ENCODE results near the gene KLF2.

The KLF2 gene

DNA sequence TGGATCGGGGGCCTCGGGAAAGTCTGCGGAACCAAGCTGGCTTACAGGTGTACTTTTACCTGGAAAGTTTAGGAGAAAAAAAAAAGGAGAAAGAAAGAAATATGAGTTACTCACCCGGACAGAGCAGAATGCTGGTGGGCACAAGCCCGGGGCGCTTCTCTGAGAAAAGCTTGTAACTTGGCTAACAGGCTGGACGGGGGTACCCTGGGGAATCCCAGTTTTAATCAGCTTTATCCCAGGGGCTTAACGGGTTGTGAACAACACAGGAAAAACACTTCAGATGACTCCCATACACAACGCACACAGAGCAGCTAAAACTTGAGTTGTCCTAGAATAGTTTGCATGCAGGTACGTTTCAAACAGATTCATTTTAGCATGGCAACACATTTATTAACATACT lies 37.3 kb downstream of the KLF2 start:
- no peak for TF ChIP-seq CTCF (conservative IDR thresholded peaks at IDR 0.05)
- H3K27ac ChIP-seq: no peak overlapping the region

DNA sequence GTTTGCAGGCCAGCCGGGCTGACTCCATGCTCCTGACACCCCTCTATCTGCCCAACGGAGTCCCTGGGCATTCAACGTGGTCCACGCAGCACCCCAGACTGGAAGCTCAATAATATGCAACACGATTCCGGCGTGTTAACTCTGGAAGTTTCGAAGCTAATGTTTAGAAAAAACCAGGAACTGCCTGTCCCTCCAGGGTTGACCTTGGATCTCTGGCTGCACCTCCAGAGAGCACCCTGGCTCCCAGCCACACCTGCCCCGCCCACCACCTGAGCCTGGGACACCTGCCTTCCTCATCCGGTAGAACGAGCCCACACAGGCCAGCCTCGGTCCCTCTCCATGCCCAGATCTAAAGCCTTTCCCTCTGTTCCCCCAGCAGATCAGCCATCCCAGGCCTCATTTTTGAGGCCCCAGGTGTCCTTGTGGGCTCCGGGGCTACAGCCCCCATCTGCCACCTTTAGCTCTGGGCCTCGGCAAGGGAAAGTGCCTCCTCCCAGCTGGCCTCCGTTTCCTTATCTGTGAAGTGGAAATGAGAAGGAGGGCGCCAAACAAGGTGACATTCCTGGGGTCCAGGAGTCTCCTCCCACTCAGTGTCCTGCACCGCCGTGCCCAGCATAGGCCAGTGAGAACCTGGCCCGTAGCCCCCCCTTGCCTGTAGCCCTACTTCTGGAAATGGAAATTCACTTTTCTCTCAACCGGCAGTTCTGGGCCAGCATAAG lies 38.7 kb downstream of the KLF2 start:
- H3K27ac ChIP-seq: peak overlapping the region; percentile 65
- no peak for TF ChIP-seq CTCF (conservative IDR thresholded peaks at IDR 0.05)

DNA sequence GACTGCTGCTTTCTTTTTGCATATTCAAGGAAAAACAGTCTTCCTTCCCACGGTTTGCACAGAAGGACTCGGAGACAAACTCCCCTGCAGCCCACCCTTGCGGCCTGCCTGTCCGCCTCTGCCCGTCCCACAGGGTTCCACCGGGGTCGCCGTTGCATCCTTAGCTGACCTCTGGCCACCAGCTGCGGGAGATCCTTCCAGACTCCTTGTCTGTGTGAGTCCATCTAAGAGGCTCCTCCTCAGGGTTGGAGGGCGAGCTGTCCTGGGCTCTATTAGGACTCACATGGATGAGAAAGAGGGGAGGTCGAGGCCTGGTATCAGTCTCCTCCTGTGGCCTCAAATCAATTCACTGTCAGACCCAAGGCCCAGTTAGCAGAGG lies 39.2 kb downstream of the KLF2 start:
- TF ChIP-seq CTCF (conservative IDR thresholded peaks at IDR 0.05): no peak
- peak overlapping the region; percentile 65 for H3K27ac ChIP-seq

DNA sequence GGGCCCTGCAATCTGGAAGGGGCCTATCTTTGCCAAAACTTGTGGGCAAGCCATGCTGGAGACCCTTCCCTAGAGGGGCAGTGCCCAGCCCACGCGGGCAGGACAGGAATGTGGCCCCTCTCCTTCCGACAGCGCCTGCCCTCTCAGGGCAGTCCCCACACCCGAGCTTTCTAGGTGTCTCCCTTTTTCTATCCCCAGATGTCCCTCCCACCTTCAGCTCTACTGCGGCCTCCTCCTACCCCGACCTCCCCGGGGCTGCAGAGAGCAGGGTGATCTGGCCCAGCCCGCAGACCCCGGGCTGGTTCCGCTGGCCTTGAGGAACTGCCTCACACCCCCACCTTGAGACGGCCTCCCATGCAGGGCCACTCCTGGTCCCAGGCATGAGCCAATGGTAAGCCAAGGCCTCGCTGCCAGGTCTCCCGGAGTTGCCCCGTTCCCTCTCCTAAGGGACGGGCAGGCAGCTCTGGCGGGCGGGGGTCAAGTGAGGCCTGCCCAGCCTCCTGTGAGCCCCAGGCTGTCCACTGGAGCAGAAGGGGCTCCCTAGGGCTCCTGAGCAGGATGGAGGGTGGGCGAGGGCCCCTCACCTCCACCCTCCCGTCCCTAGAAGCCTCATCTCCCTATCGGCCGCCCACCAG lies 39.7 kb downstream of the KLF2 start:
- H3K27ac ChIP-seq: peak overlapping the region; percentile 65
- no peak for TF ChIP-seq CTCF (conservative IDR thresholded peaks at IDR 0.05)

- no peak for TF ChIP-seq CTCF (conservative IDR thresholded peaks at IDR 0.05)
- H3K27ac ChIP-seq: no peak overlapping the region
Measured at GRCh38 chr19:16365300-16365996, 40.8 kb downstream of the KLF2 start.

DNA sequence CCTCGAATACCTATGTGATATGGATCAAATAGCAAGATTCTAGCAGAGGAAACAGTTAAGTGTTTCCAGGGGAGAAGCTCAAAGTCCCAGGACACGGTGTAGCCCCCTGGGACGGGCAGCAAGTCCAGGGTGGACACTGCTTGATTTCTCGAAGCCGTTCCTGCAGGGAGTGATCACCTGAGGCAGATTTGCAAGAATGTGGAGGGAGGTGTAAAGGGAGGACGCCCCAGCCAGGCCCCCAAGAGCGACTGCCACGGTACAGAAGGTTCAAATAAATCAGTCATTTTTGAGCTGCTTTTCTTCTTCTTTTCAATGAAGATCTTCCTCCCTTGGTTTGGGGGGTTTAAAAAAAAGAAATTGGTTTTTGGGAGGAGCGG lies 41.4 kb downstream of the KLF2 start:
- H3K27ac ChIP-seq: no peak overlapping the region
- TF ChIP-seq CTCF (conservative IDR thresholded peaks at IDR 0.05): no peak

GRCh38 chr19:16366433-16367260 lies 42.0 kb downstream of the KLF2 start:
- no peak for TF ChIP-seq CTCF (conservative IDR thresholded peaks at IDR 0.05)
- H3K27ac ChIP-seq: no peak overlapping the region

Measured in VCaP (cell line).